ENCODE results near the gene RSPRY1.

- TF ChIP-seq EZH2 (IDR thresholded peaks at IDR 0.05; ENCODE audit: insufficient read depth, poor library complexity, severe bottlenecking) = no peak
- no peak for TF ChIP-seq EZH2phosphoT487 (IDR thresholded peaks at IDR 0.05; ENCODE audit: insufficient read depth, low read depth)
Measured at GRCh38 chr16:57244463-57244766, 58.3 kb downstream of the RSPRY1 start.

Measured in GM23248 (cell line).